Fibroblast of mammary gland (primary cell): ENCODE results near the gene PCLAF.
"Not testable (repeated sequence)": the region's sequence is repeated elsewhere in the genome, so short reads cannot be mapped to it uniquely, and the experiment has no call there.

ENCODE experiments used
- DNase-seq: peaks from one replicate; pipeline ENCODE4 v3.0.0-alpha.2; 2010; ENCODE audit warnings: low read depth
- H3K4me3 ChIP-seq: 2 replicates; pipeline ENCODE4 v1.5.1; 2011; ENCODE audit warnings: low read depth, mild to moderate bottlenecking, low read length, moderate library complexity; ENCODE audit not compliant: control insufficient read depth
- TF ChIP-seq, protein P1 (sequence below): conservative IDR thresholded peaks from 2 replicates; pipeline ENCODE4 v1.5.1; 2011; ENCODE audit warnings: low read depth, low read length, inconsistent platforms; ENCODE audit not compliant: control insufficient read depth, insufficient read depth

The PCLAF gene

DNA sequence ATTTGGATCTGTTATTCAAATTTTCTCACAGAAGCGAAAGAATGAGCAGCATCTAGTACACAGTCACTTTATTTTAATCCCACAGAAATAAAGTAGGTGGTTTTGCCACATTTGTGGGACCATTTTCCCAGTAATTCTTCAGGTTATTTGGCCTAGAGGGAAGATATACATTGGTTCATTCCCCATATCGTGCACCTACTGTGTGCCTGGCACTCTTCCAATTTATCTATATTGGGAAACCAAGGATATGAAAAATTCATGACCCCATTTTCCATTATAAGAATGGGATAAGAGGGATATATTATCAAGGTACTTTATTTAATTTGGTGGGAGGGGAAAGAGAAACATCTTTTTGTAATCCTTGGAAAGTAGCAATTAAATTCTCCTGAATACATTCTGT, 41.5 kb upstream of the PCLAF start:
- TF ChIP-seq, protein P1, sequence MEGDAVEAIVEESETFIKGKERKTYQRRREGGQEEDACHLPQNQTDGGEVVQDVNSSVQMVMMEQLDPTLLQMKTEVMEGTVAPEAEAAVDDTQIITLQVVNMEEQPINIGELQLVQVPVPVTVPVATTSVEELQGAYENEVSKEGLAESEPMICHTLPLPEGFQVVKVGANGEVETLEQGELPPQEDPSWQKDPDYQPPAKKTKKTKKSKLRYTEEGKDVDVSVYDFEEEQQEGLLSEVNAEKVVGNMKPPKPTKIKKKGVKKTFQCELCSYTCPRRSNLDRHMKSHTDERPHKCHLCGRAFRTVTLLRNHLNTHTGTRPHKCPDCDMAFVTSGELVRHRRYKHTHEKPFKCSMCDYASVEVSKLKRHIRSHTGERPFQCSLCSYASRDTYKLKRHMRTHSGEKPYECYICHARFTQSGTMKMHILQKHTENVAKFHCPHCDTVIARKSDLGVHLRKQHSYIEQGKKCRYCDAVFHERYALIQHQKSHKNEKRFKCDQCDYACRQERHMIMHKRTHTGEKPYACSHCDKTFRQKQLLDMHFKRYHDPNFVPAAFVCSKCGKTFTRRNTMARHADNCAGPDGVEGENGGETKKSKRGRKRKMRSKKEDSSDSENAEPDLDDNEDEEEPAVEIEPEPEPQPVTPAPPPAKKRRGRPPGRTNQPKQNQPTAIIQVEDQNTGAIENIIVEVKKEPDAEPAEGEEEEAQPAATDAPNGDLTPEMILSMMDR = no peak
- no peak overlapping the region for H3K4me3 ChIP-seq
- no peak for DNase-seq

DNA sequence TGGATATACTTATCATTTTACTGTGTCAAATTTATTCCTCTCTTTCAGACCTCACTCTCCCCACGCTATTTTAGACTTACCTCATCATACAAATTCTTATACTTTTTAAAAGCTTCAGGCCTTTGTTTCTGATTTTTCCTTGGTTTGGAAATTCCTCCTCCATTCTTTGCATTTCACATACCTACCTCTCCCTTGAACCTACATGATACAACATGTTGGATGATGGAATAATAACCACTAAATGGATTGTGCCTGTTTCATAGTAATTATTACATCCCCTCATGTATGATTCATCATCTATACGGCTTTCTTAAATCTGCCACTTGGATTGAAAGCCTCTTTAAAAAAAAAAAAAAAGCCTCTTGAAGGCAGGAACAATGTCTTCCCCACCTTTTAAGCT, 31.0 kb upstream of the PCLAF start:
- H3K4me3 ChIP-seq = no peak overlapping the region
- DNase-seq = no peak
- TF ChIP-seq, protein P1 = no peak

DNA sequence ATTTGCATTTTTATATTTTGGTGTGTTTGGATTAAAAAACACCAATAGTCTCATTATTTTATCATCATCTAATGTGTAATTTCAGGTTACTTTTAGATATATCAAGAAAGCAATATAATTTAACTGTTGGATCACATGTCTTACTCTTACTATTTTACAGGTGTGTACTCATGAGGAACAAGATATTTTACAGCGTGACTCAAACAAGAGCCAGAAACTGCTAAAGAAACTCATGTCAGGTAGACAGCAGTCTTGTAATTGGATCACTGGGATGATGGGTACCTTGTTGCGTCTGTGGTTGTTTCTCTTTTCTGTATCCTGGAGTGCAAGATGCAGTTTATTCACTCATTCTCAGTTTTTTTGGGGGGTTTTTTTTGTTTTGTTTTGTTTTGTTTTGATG, 19.3 kb upstream of the PCLAF start:
- DNase-seq = no peak
- TF ChIP-seq, protein P1 = no peak
- no peak overlapping the region for H3K4me3 ChIP-seq

DNA sequence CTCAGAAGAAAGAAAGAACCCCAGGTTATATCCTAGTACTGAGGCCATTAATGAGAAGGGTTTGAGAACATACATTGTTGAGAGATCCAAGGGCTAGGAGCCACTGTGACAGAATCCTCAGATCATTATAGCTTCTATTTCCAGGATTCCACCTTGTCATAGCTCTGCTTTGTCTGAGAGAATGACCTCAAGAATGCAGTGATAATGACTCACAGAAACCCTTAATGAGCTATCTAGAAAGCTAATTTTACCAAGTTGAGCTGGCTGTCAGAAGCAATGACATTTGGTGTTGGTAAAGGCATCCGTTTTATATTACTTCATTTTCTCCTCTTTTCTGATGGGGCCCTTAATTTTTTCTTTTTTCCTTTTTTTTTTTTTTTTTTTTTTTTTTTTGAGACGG, 17.3 kb upstream of the PCLAF start:
- H3K4me3 ChIP-seq = no peak overlapping the region
- TF ChIP-seq, protein P1 = no peak
- DNase-seq = no peak

DNA sequence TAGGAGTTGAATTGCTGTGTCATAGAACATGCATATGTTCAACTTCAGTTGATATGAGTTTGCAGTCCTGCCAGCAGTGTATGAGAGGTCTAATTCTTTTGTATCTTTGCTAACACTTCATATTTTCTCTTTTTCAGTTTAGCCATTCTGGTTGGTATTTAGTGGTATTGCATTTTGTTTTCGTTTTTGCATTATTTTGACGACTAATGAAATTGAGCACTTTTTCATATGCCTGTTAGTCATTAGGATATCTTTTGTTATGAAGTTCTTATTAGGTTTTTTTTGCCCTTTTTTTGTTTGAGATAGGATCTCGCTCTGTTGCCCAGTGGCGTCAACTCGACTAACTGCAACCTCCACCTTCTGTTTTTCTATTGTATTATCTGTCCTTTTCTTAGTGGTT, 15.5 kb upstream of the PCLAF start:
- TF ChIP-seq, protein P1 = no peak
- H3K4me3 ChIP-seq = no peak overlapping the region
- DNase-seq = no peak

DNA sequence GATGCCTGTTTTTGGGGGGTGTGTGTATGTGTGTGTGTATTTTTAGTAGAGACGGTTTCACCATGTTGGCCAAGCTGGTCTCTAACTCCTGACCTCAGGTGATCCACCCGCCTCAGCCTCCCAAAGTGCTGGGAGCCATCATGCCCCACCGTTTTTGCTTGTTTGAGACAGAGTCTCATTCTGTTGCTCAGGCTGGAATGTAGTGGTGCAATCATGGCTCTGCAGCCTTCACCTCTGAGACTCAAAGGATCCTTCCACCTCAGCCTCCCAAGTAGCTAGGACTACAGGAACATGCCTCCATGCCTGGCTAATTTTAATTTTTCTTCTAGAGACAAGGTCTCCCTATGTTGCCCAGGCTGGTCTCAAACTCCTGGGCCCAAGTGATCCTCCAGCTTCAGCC, 11.2 kb upstream of the PCLAF start:
- not testable (repeated sequence) for DNase-seq

DNA sequence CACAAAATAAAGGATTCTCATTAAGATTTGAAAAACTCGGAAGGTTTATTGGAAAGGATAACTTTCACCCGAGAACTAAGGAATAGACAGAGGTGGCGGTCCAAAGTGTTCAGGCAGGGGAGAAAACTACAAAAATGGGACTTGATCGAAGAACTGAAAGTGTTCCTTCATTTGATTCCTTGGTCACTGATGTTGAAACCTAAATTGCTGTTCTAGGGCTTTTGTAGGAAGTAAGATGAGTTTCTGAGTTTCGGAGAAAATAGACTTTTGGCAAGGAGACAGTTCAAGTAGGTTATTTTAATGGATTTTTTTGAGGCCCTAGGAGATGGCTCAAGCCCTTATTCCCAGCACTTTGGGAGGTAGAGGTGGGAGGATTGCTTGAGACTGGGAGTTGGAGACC, 7.8 kb upstream of the PCLAF start:
- no peak for DNase-seq
- H3K4me3 ChIP-seq = no peak overlapping the region
- TF ChIP-seq, protein P1 = no peak

More for the DNA sequence above, 11.2 kb upstream of the PCLAF start:
- H3K4me3 ChIP-seq = not testable (repeated sequence)

DNA sequence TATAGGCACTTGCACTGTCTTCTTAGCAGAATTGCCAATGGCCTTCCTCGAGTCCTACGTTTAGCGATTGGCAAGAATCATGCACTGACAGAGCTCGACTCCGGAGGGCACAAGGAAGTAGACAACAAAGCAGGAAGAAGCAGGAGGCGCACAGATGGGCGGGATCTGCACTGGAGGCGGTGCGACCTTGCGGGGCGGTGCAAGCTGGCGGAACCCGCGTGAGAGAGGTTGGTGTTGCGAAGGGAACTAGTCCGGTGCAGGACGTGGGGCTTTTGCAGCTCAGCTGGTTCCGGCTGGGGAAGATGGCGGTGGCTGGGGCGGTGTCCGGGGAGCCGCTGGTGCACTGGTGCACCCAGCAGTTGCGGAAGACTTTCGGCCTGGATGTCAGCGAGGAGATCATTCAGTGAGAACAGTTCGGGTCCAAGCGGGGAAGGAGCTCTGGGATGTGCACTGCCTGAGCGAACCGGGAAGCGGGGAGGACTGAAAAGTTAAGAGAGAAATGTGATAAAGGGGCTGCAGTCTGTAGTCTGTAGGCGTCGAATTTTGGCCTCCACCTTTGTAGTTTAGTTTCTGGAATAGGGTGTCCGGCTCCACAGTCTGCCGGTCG, 6.4 kb upstream of the PCLAF start, which contains the start of gene TRIP4:
Gene TRIP4 (plus strand): TSS at position 275 of the 607 bp plus-strand sequence. CDS start 28 bp downstream, at position 303.
- TF ChIP-seq, protein P1 = no peak
- peak within 1 kb of the TSS; percentile 88 for H3K4me3 ChIP-seq
- peak; percentile 97 for DNase-seq
